Skin of body (tissue), 1 donor: Measurements from ENCODE around the gene SEL1L. TPM values are rescaled to one million over a fixed set of nuclear protein-coding genes. Genes with fewer than 3 reads are reported as not detected.

Experiments
- total RNA-seq: library from RNA; depleted of rRNA; stranded (reverse); fragments of >200 nt; gene quantifications from one replicate; pipeline ENCODE4 v1.2.3, GENCODE V29; 2014

The SEL1L gene
- total RNA-seq, 1 donor from 2014 or later = 45.7 TPM

Other genes starting within 250 kb of the SEL1L start
- gene STON2, start 133.5 kb downstream of the SEL1L start, total RNA-seq = 28.7 TPM